ENCODE data around the gene GNG7.
A peak's percentile ranks its signal among the peaks of the same experiment; 100 is the strongest.

GNG7 gene

GRCh38 chr19:2461751-2462634, 240.5 kb downstream of the GNG7 start:
- TF ChIP-seq ZNF70 (CRISPR knock-in tag; IDR thresholded peaks at IDR 0.05) (peak; percentile 71), PATZ1 (CRISPR knock-in tag; IDR thresholded peaks at IDR 0.05; ENCODE audit: borderline replicate concordance) (peak; percentile 96), CSRNP3 (CRISPR knock-in tag; IDR thresholded peaks at IDR 0.05) (no peak), ZFP30 (CRISPR knock-in tag; IDR thresholded peaks at IDR 0.05) (no peak)
- peak; percentile 77 for ATAC-seq
